SK-N-SH treated with all-trans-retinoic acid at 6 μM for 48 hours (cell line): ENCODE results near the gene SKIC2.

ENCODE experiments used
- ARNTL ChIP-seq: fragments of 450-650 bp; formaldehyde crosslinking; IDR thresholded peaks from 2 replicates; pipeline ENCODE4 v1.5.0; 2020; ENCODE audit warnings: low read depth, mild to moderate bottlenecking, moderate library complexity, borderline replicate concordance
- BACH2 ChIP-seq: fragments of 250-450 bp; sonication (Bioruptor Pico); IDR thresholded peaks from 2 replicates; pipeline ENCODE4 v1.9.0; 2021; ENCODE audit warnings: mild to moderate bottlenecking, borderline replicate concordance
- CREB5 ChIP-seq: fragments of 250-450 bp; sonication (Bioruptor Pico); IDR thresholded peaks from 2 replicates; pipeline ENCODE4 v1.5.1; 2020; ENCODE audit warnings: low read depth, mild to moderate bottlenecking, moderate library complexity
- GLIS3 ChIP-seq: fragments of 250-450 bp; sonication (Bioruptor Pico); IDR thresholded peaks from 2 replicates; pipeline ENCODE4 v1.5.0; 2020; ENCODE audit warnings: mild to moderate bottlenecking, moderate library complexity
- OSR1 ChIP-seq: fragments of 250-450 bp; sonication (Bioruptor Pico); IDR thresholded peaks from 2 replicates; pipeline ENCODE4 v1.8.0; 2022; ENCODE audit warnings: moderate library complexity, mild to moderate bottlenecking, inconsistent platforms
- PATZ1 ChIP-seq: fragments of 250-450 bp; sonication (Bioruptor Pico); IDR thresholded peaks from 2 replicates; pipeline ENCODE4 v1.8.0; 2020; ENCODE audit warnings: mild to moderate bottlenecking, moderate library complexity, borderline replicate concordance
- SNAI2 ChIP-seq: fragments of 250-450 bp; sonication (Bioruptor Pico); IDR thresholded peaks from 2 replicates; pipeline ENCODE4 v1.5.0; 2020; ENCODE audit warnings: mild to moderate bottlenecking, moderate library complexity
- ZC3H10 ChIP-seq: fragments of 250-450 bp; sonication (Bioruptor Pico); IDR thresholded peaks from 2 replicates; pipeline ENCODE4 v1.5.1; 2021; ENCODE audit warnings: mild to moderate bottlenecking, moderate library complexity
- ZFP3 ChIP-seq: fragments of 250-450 bp; sonication (Bioruptor Pico); IDR thresholded peaks from 2 replicates; pipeline ENCODE4 v1.5.0; 2020; ENCODE audit warnings: mild to moderate bottlenecking, moderate library complexity
- ZNF8 ChIP-seq: fragments of 450-650 bp; formaldehyde crosslinking; IDR thresholded peaks from 2 replicates; pipeline ENCODE4 v1.5.0; 2020; ENCODE audit warnings: mild to moderate bottlenecking, moderate library complexity

- TF ChIP-seq SNAI2 (CRISPR knock-in tag) (no peak), ZNF8 (CRISPR knock-in tag) (no peak), PATZ1 (no peak), ARNTL (CRISPR knock-in tag) (no peak), ZC3H10 (no peak), CREB5 (no peak), ZFP3 (CRISPR knock-in tag) (no peak), BACH2 (CRISPR knock-in tag) (no peak), OSR1 (no peak), GLIS3 (CRISPR knock-in tag) (no peak)
Measured at GRCh38 chr6:31949926-31950548, 8.9 kb upstream of the SKIC2 start.
